Cardiac ventricle fibroblast (primary cell): Measurements from ENCODE around the gene RPL13A. TPM values are rescaled to one million over a fixed set of nuclear protein-coding genes. Genes with fewer than 3 reads are reported as not detected.

Experiments
- total RNA-seq: library from RNA; depleted of rRNA; stranded (reverse); fragments of >200 nt; gene quantifications from 2 replicates; pipeline ENCODE4 v1.2.3, GENCODE V29; 2015

RPL13A gene
- total RNA-seq = 2,736 and 3,240 TPM in 2 replicates

DNA sequence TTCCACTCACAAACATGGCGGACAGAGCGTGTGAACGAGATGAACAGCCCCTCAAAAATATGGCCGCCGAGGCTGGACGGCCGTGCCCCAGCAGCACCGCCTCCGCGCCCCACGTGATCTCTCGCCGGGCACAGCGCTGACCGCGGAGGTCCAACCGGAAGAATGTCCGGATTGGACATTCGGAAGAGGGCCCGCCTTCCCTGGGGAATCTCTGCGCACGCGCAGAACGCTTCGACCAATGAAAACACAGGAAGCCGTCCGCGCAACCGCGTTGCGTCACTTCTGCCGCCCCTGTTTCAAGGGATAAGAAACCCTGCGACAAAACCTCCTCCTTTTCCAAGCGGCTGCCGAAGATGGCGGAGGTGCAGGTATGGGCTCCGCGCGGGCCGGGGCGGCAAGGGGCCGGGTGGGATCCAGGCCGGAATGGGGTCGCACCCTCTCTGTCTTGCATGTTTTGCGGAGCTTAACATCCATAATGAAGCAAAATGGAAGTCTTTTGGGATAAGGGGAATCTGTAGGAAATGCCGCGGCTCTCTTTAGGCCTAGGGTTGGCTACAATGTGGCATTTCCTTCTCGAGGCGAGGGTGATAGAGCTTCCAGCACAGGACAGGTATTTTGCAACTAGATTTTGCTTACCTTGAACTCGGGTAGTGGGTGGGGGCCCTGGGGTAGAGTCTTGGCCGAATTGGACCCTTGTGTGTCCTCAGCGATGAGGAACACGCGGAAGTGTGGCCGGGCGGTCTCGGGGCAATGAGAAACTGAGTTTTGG lies at the start of gene RPL13A:
TSS of gene RPL13A (plus strand) at position 332 of the 769 bp plus-strand sequence. CDS start at position 354, 22 bp downstream.

DNA sequence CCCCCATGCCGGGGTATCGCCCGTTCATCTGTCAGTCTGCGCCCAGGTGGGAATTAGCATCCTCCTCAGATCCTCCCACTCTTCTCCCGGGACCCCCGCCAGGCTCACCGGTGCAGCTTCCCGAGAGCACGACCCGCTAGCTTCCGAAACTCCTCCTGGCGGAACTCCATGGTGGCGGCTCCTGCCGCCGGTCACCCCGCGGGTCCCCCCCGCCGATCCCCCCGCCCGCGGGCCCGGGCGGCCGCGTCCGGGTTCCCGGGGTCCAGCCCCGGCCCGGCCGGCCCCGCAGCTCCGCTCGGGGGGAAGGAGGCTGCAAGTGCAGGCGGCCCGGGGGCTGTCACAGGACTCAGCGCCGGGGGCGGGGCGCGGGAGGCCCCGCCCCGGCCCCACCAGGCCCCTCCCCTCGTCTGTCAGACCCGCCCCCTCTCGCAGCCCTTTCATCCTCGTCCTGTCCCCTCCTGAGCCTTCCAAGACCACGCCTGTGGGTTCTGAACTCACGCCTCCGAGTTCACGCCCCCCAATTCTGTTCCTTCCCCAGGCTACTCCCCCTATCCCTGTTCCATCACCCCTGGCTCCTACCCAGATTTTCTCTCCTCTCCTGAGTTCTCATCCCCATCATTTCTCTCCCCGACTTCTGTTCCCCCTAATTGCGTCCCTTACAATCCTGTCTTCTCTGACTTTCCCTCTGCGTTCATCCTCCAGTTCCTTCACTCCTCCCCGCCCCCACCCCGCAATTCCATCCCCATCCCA lies 46.0 kb upstream of the RPL13A start, which contains the start of gene SLC17A7:
TSS of gene SLC17A7 (minus strand) at position 318 of the 750 bp plus-strand sequence. CDS start at position 170, 148 bp downstream.

DNA sequence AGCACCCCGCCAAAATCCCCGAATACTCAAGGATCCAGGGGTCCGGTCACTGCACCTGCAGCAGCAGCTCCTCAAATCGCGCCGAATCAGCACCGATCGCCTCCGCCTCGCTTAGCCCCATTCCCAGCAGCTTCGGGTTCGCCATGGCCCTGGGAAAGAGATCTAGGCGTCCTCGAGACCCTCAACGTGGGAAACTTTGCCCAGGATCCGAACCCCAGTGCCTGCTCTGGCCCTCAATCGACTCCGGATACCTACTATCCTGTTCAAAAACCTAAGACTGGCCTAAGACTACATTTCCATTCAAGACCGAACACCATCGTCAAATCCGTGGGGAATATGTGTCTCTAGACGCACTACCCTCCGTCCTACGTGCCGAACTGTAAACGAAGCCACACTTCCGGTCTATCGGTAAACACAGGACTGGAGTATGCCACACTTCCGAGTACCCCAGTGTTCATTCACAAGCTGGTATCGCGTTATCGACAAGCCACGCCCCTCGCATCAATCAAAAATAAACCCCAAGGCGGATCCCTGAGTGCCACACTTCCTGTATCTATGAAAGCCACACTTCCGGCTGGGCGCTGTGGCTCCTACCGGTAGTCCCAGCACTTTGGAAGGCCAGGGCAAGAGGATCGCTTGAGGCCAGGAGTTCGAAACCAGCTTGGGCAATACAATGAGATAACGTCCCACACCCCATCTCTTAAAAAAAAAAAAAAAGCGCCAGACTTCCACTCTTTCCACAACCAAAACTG lies 35.8 kb upstream of the RPL13A start, which contains the start of gene PIH1D1:
TSS of gene PIH1D1 (minus strand) at position 385 of the 752 bp plus-strand sequence. CDS start at position 145, 240 bp downstream.

DNA sequence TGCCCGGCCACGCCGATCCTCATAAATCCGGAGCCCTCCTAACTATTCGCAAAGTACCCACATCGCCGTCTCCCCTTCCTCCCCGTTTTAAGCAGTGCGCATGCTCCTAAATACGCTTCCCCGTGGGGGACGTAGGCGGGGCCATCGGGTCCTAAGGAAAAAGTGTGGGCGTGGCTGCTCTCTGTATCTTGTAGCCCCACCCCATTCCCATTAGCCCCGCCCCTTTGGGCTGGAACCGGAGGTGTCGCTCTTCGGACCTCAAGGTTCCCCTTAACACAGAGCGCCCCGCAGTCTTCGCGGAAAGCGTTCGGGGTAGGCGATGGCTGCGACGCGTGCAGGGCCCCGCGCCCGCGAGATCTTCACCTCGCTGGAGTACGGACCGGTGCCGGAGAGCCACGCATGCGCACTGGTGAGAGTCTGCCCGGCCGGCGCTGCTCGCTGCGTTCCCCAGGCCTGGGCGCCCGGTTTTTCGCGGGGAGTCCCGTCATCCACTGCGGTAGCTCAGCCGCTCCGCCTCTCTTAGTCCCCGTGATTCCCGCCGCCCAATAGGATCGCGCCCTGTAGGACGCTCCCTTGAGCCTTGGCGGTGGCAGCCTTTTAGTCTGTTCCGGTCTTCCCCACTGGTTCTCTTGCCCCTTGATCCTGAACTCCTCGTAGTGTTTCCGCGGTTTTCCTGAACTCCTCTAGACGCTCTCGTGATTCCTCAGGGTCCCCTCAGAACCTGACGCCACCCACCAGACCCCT lies 34.2 kb upstream of the RPL13A start, which contains the start of gene ALDH16A1:
TSS of gene ALDH16A1 (plus strand) at position 213 of the 744 bp plus-strand sequence. CDS start at position 320, 107 bp downstream.

DNA sequence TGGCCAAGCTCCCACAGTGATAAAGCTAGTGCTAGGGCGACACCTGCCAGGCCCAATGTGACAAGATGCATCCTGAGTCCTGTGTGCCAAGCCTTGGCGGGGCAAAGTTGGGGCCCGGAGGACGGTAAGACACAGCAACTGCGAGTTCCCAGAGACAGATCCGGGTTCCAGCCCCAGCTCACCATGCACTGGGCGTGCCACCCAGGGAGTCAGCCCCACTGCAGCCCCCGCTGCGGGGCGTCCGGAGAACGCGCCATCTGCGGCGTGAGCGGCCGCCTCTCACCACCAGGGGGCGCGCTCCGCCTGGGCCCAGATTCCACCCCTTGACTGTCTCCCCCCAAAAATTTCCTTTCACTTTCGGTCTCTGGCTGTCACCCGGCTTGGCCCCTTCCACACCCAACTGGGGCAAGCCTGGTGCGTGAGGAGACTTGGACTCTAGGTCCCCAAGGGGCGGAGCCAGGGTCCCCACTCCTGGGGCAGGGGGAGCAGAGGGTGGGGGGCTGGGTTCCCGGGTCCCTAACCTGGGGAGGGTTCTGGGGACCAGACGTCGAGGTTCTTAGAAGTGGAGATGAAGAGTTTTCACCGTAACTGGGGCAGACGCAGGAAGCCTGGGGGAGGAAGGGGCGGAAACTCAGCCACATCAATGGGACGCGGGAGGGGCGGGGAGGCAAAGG lies 13.4 kb upstream of the RPL13A start, which contains the start of gene FLT3LG:
TSS of gene FLT3LG (plus strand) at position 348 of the 674 bp plus-strand sequence. CDS start 425 bp downstream, outside the sequence.

Other genes with a start within 250 kb of the RPL13A start
- 0.19 TPM in 1 of 2 replicates, not detected in the other for gene SLC6A16, start 162.4 kb upstream of the RPL13A start, total RNA-seq
- gene CD37, start 152.2 kb upstream of the RPL13A start, total RNA-seq = not detected in 2 replicates
- gene TEAD2, start 125.2 kb upstream of the RPL13A start, total RNA-seq = 15.7 and 18.6 TPM in 2 replicates
- 0.50 TPM in 1 of 2 replicates, not detected in the other for gene DKKL1, start 123.7 kb upstream of the RPL13A start, total RNA-seq
- gene KASH5, start 99.4 kb upstream of the RPL13A start, total RNA-seq = not detected in 2 replicates
- gene PTH2, start 64.2 kb upstream of the RPL13A start, total RNA-seq = not detected in 2 replicates
- gene GFY, start 62.2 kb upstream of the RPL13A start, total RNA-seq = not detected in 2 replicates
- not detected in 2 replicates for gene SLC17A7, start 46.1 kb upstream of the RPL13A start, total RNA-seq
- 53.4 and 57.2 TPM in 2 replicates for gene PIH1D1, start 35.8 kb upstream of the RPL13A start, total RNA-seq
- gene ALDH16A1, start 34.4 kb upstream of the RPL13A start, total RNA-seq = 36.9 and 95.8 TPM in 2 replicates
- gene FLT3LG, start 13.4 kb upstream of the RPL13A start, total RNA-seq = 3.9 and 8.8 TPM in 2 replicates
- gene RPS11, start 8.8 kb downstream of the RPL13A start, total RNA-seq = 5,849 and 6,378 TPM in 2 replicates
- gene FCGRT, start 25.1 kb downstream of the RPL13A start, total RNA-seq = 141 and 188 TPM in 2 replicates
- 300 and 343 TPM in 2 replicates for gene RCN3, start 40.4 kb downstream of the RPL13A start, total RNA-seq
- 48.8 and 54.8 TPM in 2 replicates for gene NOSIP, start 92.9 kb downstream of the RPL13A start, total RNA-seq
- 0.29 and 3.6 TPM in 2 replicates for gene PRRG2, start 93.7 kb downstream of the RPL13A start, total RNA-seq
- gene PRR12, start 103.6 kb downstream of the RPL13A start, total RNA-seq = 11.5 and 12.4 TPM in 2 replicates
- gene RRAS, start 152.5 kb downstream of the RPL13A start, total RNA-seq = 68.3 and 79.6 TPM in 2 replicates
- 34.4 and 36.1 TPM in 2 replicates for gene SCAF1, start 154.6 kb downstream of the RPL13A start, total RNA-seq
- 32.6 and 65.3 TPM in 2 replicates for gene IRF3, start 178.2 kb downstream of the RPL13A start, total RNA-seq
- 3.8 and 4.4 TPM in 2 replicates for gene BCL2L12, start 178.3 kb downstream of the RPL13A start, total RNA-seq
- gene PRMT1, start 189.7 kb downstream of the RPL13A start, total RNA-seq = 117 and 145 TPM in 2 replicates
- gene ADM5, start 202.0 kb downstream of the RPL13A start, total RNA-seq = not detected in 2 replicates
- 3.7 and 11.4 TPM in 2 replicates for gene CPT1C, start 203.5 kb downstream of the RPL13A start, total RNA-seq